Right lobe of liver (tissue), 6 donors: ENCODE measurements around the gene RGS14. TPM values are rescaled to one million over a fixed set of nuclear protein-coding genes. Genes with fewer than 3 reads are reported as not detected.

Source experiments
- ATAC-seq, 4 donors: fragments of 200-7000 bp; cut with Tn5 transposase; one replicate each; pipeline ENCODE4 v1.9.1; 2020; ENCODE audit warnings: mild to moderate bottlenecking in 4 of 4, moderate library complexity in 4 of 4
- DNase-seq, 3 donors: peaks; one replicate each; pipeline ENCODE4 v3.0.0-alpha.2; 2020
- H3K27ac ChIP-seq, 3 donors: fragments of 200-600 bp; one replicate each; pipeline ENCODE4 v1.8.0; 2022
- H3K27me3 ChIP-seq, 2 donors: fragments of 200-600 bp; one replicate each; pipeline ENCODE4 v1.8.0; 2022
- H3K36me3 ChIP-seq, 4 donors: fragments of 200-600 bp; sonication (generic) in 1 of 4; one replicate each; pipeline versions ENCODE4 v1.5.1 to v1.8.0; 2017 to 2022; ENCODE audit warnings: control low read depth in 1 of 4
- H3K4me1 ChIP-seq, 4 donors: fragments of 200-600 bp; sonication (generic) in 1 of 4; one replicate each; pipeline versions ENCODE4 v1.5.1 to v1.8.0; 2017 to 2022; ENCODE audit warnings: control low read depth in 1 of 4
- H3K4me3 ChIP-seq, 3 donors: fragments of 200-600 bp; one replicate each; pipeline ENCODE4 v1.8.0; 2022
- H3K9me3 ChIP-seq, 4 donors: fragments of 200-600 bp; sonication (generic) in 1 of 4; one replicate each; pipeline versions ENCODE4 v1.5.1 to v1.8.0; 2017 to 2022; ENCODE audit warnings: control low read depth in 1 of 4
- CTCF ChIP-seq, 4 donors: fragments of 200-600 bp in 3 of 4; fragments of 450-650 bp in 1 of 4; IDR thresholded peaks; one replicate each; pipeline versions ENCODE4 v1.5.1 to v1.8.0; 2016 to 2022; ENCODE audit warnings: antibody characterized with exemption in 4 of 4, mild to moderate bottlenecking in 2 of 4
- POLR2A ChIP-seq: fragments of 450-650 bp; IDR thresholded peaks from one replicate; pipeline ENCODE4 v1.6.1; 2017; ENCODE audit warnings: antibody characterized with exemption, mild to moderate bottlenecking
- WGBS: methylation state at CpG from one replicate; pipeline ENCODE4 v1.1.6; 2018; ENCODE audit warnings: low coverage, low lambda C conversion rate; ENCODE audit not compliant: insufficient coverage; ENCODE audit errors: missing lambda C conversion rate; 5-methylcytosine and 5-hydroxymethylcytosine counted together
- intact Hi-C, 2 donors: fragments of 100-400 bp; cut with DNase I; formaldehyde crosslinking; loops; one replicate each; pipeline versions ENCODE4 v1.11.2 to v1.14.1; 2022
- total RNA-seq, 6 experiments: library from RNA; depleted of rRNA in 2 of 6; stranded (reverse); fragments of >200 nt in 2 of 6; fragmentation: NEBNext Ultra II Directional in 3 of 6; extraction: Animal tissue kit (Norgen Biotek cat#: 25700) in 3 of 6; gene quantifications; one replicate each; pipeline versions ENCODE4 v1.1.0 to v1.2.4, GENCODE V29; 2016 to 2023
- donor health status: DM: no; HTN: yes; CAD: no.
- donor health status: DM: no; HTN: no; CAD: no.
- donor health status: DM: no; HTN: no; CAD: no.
- donor health status: DM: no; HTN: yes; CAD: no.
- donor health status: DM: no; HTN: yes; CAD: no.

Gene RGS14
- total RNA-seq, 6 experiments from 2014 or later = 29.2 to 43.1 (median 35.2) TPM

GRCh38 chr5:177393206-177393765, 35.6 kb downstream of the RGS14 start:
- intact Hi-C loops = loop anchor here in 1 of 2 donors (5.0 kb wide), 2 partner anchors 59 to 109 kb away; no protein-coding TSS in a partner anchor

GRCh38 chr5:177393990-177394389, 36.3 kb downstream of the RGS14 start:
- H3K9me3 ChIP-seq = no peaks in the 10 kb centered on the region
- TF ChIP-seq CTCF (IDR thresholded peaks at IDR 0.05) = no peak
- no peak for TF ChIP-seq POLR2A
- no peak for ATAC-seq
- no peaks in the 10 kb centered on the region for H3K36me3 ChIP-seq
- H3K27me3 ChIP-seq = no peaks in the 10 kb centered on the region
- H3K27ac ChIP-seq = no peak overlapping the region
- intact Hi-C loops = loop anchor here in 1 of 2 donors (5.0 kb wide), 2 partner anchors 58 to 108 kb away; no protein-coding TSS in a partner anchor
- DNase-seq = no peak
- no peak overlapping the region for H3K4me3 ChIP-seq
- WGBS = 53% methylated on average over 3 of the region's 5 CpGs
- H3K4me1 ChIP-seq = no peaks in the 10 kb centered on the region

More at GRCh38 chr5:177393206-177393765, 35.6 kb downstream of the RGS14 start:
- Histone ChIP-seq H3K27me3 (no peaks in the 10 kb centered on the region), H3K4me3 (no peak overlapping the region), H3K36me3 (no peaks in the 10 kb centered on the region), H3K4me1 (no peaks in the 10 kb centered on the region), H3K9me3 (no peaks in the 10 kb centered on the region), H3K27ac (no peak overlapping the region)
- ATAC-seq = no peak
- TF ChIP-seq POLR2A = no peak
- no peak for TF ChIP-seq CTCF (IDR thresholded peaks at IDR 0.05)
- WGBS = 100% methylated on average over 1 of the region's 1 CpG
- DNase-seq = no peak

- H3K4me3 ChIP-seq = no peak overlapping the region
- H3K27me3 ChIP-seq = no peaks in the 10 kb centered on the region
- intact Hi-C loops = loop anchor here in 1 of 2 donors (5.0 kb wide), 1 partner anchor 56 kb away; no protein-coding TSS in a partner anchor
- H3K36me3 ChIP-seq = no peaks in the 10 kb centered on the region
- DNase-seq (no peak), ATAC-seq (no peak)
- H3K9me3 ChIP-seq = no peaks in the 10 kb centered on the region
- H3K27ac ChIP-seq = no peak overlapping the region
- H3K4me1 ChIP-seq = peaks cover 0 to 9% (median 0%) of the 10 kb centered on the region in 4 donors
- no CpG with 5 or more reads among the region's 8 CpGs for WGBS
- TF ChIP-seq CTCF (IDR thresholded peaks at IDR 0.05) (no peak), POLR2A (no peak)
Measured at GRCh38 chr5:177396078-177396477, 38.4 kb downstream of the RGS14 start.

GRCh38 chr5:177396807-177397206, 39.1 kb downstream of the RGS14 start:
- 90% methylated on average over 2 of the region's 10 CpGs for whole genome bisulfite sequencing
- Histone ChIP-seq H3K4me3 (no peak overlapping the region), H3K27ac (no peak overlapping the region), H3K4me1 (peaks cover 0 to 9% (median 0%) of the 10 kb centered on the region in 4 donors), H3K9me3 (no peaks in the 10 kb centered on the region), H3K27me3 (no peaks in the 10 kb centered on the region), H3K36me3 (no peaks in the 10 kb centered on the region)
- intact Hi-C loops = loop anchor here in 1 of 2 donors (5.0 kb wide), 1 partner anchor 55 kb away; no protein-coding TSS in a partner anchor
- ATAC-seq = no peak
- DNase-seq = no peak
- TF ChIP-seq CTCF (IDR thresholded peaks at IDR 0.05) (no peak), POLR2A (no peak)
